Measurements from ENCODE around the gene DHCR7. TPM values are rescaled to one million over a fixed set of nuclear protein-coding genes. Genes with fewer than 3 reads are reported as not detected.

The DHCR7 gene
- total RNA-seq, 4 donors from 2014 or later = 7.1 to 24.1 (median 17.8) TPM

DNA sequence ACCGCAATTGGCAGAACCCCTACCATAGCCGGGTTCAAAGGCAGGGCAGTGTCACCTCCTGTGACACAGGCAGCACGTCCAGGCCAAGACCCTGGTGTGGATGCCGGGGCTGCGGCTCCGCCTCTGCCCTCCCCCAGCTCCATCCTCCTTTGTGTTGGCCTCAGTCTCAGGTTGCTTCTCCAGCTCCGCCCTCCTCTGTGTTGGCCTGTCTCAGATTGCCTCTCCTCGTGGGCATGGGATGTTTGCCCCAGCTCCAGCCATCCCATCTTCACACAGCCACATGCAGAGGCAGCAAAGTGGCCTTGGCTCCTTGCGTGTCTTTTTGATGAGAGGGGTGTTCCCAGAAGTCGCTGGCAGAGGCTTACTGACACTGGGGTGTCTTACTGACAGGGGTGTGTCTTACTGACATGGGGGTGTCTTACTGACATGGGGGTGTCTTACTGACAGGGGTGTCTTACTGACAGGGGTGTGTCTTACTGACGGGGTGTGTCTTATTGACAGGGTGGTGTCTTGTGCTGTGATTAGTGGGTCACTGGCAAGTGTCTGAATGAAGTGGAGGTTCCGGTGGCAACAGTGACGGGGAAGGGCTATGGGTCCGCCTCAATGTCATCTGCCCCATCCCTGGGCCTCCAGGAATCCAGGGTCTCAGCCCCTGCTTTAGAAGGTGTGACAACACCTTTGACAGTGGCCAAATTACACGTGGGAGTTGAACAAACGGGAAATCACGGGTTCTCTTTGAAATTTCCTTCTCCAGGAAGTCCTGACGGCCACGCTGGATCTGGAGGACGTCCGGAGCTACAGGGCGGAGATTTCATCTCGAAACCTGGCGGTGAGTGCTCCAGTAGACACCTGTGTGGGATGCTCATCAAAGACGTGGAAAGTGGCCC, 29.7 kb upstream of the DHCR7 start:
- no peaks in the 10 kb centered on the region for H3K27me3 ChIP-seq
- H3K36me3 ChIP-seq = no peaks in the 10 kb centered on the region
- no peak for TF ChIP-seq POLR2A (IDR thresholded peaks at IDR 0.05)
- intact Hi-C loops (cut with DNase I; ENCODE audit: low total_unique reads) = no loop called here
- no peak for DNase-seq
- no peak overlapping the region for H3K27ac ChIP-seq
- H3K9me3 ChIP-seq = no peaks in the 10 kb centered on the region
- no peaks in the 10 kb centered on the region for H3K4me1 ChIP-seq
- no peak overlapping the region for H3K4me3 ChIP-seq

DNA sequence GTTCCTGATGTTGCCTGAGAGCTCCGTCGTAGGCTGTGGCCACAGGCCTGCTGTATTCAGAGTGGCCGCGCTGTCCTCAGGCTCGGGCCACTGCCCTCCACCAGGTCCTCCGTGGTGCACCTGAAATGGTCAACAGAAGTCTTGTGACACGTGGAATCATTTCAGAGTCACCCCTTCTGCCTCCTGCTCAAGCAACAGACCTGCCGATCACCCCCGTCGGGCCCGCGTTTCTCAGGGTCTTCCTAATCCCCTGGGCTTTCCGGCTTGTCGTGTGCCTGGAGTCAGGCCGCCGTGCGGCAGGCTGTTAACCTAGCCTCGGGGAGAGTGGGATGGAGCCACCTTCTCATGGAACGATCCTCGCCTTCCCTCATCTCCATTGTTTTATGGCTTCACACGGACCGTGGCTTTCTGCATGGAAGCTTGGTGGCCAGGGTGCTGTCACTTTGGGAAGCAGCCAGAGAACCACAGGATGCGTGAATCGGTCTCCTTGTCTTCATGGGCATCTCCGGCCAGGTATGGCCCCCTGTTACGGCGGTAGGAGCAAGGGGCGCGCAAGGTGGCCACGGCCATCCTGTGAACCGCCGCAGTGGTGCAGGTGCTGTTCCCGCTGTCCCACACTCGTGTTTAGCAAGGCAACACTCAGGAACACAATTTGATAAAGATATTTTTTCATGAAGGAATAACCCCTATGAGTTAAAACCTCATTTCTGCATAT, 28.9 kb upstream of the DHCR7 start:
- DNase-seq = no peak
- no peak for TF ChIP-seq POLR2A (IDR thresholded peaks at IDR 0.05)
- TF ChIP-seq, protein P1, sequence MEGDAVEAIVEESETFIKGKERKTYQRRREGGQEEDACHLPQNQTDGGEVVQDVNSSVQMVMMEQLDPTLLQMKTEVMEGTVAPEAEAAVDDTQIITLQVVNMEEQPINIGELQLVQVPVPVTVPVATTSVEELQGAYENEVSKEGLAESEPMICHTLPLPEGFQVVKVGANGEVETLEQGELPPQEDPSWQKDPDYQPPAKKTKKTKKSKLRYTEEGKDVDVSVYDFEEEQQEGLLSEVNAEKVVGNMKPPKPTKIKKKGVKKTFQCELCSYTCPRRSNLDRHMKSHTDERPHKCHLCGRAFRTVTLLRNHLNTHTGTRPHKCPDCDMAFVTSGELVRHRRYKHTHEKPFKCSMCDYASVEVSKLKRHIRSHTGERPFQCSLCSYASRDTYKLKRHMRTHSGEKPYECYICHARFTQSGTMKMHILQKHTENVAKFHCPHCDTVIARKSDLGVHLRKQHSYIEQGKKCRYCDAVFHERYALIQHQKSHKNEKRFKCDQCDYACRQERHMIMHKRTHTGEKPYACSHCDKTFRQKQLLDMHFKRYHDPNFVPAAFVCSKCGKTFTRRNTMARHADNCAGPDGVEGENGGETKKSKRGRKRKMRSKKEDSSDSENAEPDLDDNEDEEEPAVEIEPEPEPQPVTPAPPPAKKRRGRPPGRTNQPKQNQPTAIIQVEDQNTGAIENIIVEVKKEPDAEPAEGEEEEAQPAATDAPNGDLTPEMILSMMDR (IDR thresholded peaks at IDR 0.05) = no peak
- intact Hi-C loops (cut with DNase I; ENCODE audit: low total_unique reads) = no loop called here
- H3K4me1 ChIP-seq = no peaks in the 10 kb centered on the region
- H3K27ac ChIP-seq = no peak overlapping the region
- H3K27me3 ChIP-seq = no peaks in the 10 kb centered on the region
- H3K36me3 ChIP-seq = no peaks in the 10 kb centered on the region
- H3K9me3 ChIP-seq = no peaks in the 10 kb centered on the region
- no peak overlapping the region for H3K4me3 ChIP-seq

DNA sequence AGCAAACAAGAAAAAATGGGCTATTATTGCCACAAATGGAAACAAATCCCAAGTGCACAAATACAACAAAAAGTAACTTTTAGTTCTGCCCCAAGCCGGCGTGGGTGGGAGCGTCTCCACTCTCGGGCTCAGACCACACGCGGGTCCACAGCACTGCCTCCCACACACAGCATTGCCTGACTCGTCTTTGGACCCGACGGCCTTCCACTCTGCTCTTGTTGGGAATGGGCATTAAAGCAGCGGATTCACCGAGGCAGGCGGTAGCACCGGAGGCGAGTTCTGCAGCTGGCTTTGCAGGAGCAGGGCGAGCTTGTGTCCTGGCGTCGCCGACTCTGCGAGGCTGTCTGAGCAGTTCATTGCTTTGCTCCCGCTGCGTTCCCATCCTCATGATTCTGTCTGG, 27.8 kb upstream of the DHCR7 start:
- Histone ChIP-seq H3K4me3 (no peak overlapping the region), H3K36me3 (no peaks in the 10 kb centered on the region), H3K4me1 (no peaks in the 10 kb centered on the region), H3K9me3 (no peaks in the 10 kb centered on the region), H3K27ac (no peak overlapping the region), H3K27me3 (no peaks in the 10 kb centered on the region)
- TF ChIP-seq, protein P1 (IDR thresholded peaks at IDR 0.05) = no peak
- no peak for TF ChIP-seq POLR2A (IDR thresholded peaks at IDR 0.05)
- intact Hi-C loops (cut with DNase I; ENCODE audit: low total_unique reads) = no loop called here
- DNase-seq = no peak

DNA sequence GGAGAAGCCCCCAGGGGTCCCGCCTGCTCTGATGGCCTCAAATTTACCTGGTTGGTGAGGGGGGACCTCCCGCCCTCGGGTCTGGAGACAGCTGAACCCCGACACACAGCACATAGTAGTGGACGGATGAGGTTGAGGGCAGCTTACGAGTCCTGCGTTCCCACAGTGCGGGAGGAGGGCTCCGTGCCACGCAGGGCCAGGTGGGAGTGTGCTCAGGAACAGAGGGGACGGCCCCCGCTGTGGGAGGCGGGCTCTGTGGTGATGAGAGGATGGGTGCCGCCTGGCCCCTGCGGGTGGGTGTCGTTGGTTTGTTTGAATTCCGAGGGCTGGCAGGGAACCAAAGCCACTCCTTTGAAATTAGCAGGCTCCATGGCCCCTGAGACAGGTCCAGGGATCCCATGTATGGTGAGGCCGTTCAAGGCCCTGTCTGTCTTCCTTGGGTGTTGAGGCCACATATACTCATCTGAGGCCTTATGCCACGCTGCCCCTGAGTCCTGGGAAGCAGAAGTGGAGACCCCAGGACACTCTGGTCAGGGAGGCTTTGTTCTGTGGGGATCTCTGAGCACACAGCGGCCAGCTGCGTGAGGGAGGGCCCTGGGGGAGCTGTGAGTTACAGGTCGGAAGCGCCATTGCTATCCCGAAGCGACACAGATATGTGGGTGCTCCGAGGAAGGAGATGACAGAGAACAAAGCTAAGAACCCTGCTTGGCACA, 26.7 kb upstream of the DHCR7 start:
- no peak for DNase-seq
- Histone ChIP-seq H3K27ac (no peak overlapping the region), H3K36me3 (no peaks in the 10 kb centered on the region), H3K27me3 (no peaks in the 10 kb centered on the region), H3K4me3 (no peak overlapping the region), H3K4me1 (no peaks in the 10 kb centered on the region), H3K9me3 (no peaks in the 10 kb centered on the region)
- no peak for TF ChIP-seq POLR2A (IDR thresholded peaks at IDR 0.05)
- TF ChIP-seq, protein P1 (IDR thresholded peaks at IDR 0.05) = no peak
- intact Hi-C loops (cut with DNase I; ENCODE audit: low total_unique reads) = no loop called here

DNA sequence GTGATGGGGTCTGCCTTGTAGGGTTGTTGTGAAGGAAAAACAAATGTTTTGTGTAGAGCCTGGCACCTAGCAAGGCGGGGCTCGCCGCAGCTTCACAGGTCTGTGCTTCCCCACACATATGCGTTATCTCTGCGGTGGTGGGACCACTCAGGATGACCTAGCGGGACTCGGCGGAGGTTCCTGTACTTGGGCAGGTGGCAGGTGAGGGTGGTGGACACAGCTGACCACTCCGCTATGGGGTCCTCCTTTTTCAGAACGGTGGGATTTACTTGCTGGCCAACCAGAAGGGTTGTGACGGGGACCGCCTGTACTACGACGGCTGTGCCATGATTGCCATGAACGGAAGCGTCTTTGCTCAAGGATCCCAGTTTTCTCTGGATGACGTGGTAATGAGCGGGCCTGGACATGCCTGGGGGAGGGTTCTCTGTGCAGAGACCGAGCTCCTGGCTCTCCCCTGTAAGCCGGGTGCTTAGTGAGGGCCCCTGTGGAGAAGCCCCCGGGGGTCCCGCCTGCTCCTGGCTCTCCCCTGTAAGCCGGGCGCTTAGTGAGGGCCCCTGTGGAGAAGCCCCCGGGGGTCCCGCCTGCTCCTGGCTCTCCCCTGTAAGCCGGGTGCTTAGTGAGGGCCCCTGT, 26.1 kb upstream of the DHCR7 start:
- no peaks in the 10 kb centered on the region for H3K36me3 ChIP-seq
- no peaks in the 10 kb centered on the region for H3K4me1 ChIP-seq
- H3K4me3 ChIP-seq = no peak overlapping the region
- intact Hi-C loops (cut with DNase I; ENCODE audit: low total_unique reads) = no loop called here
- DNase-seq = no peak
- H3K9me3 ChIP-seq = no peaks in the 10 kb centered on the region
- H3K27me3 ChIP-seq = no peaks in the 10 kb centered on the region
- TF ChIP-seq, protein P1 (IDR thresholded peaks at IDR 0.05) = no peak
- TF ChIP-seq POLR2A (IDR thresholded peaks at IDR 0.05) = no peak
- H3K27ac ChIP-seq = no peak overlapping the region

Data from uterus (tissue), 4 donors.